Adrenal gland (tissue), 5 donors: ENCODE measurements around the gene RNF44.

ENCODE experiments used
- CTCF ChIP-seq, 6 experiments: fragments of 450-650 bp in 4 of 6; fragments of 200-600 bp in 2 of 6; sonication (generic) in 1 of 6; IDR thresholded peaks; 1 replicate in 5 of 6; 2 replicates in 1 of 6; pipeline versions ENCODE4 v1.5.1 to v1.8.0; 2016 to 2021; ENCODE audit warnings: antibody characterized with exemption in 6 of 6, mild to moderate bottlenecking in 2 of 6, moderate library complexity in 1 of 6
- POLR2A ChIP-seq, 2 donors: fragments of 450-650 bp; IDR thresholded peaks; one replicate each; pipeline ENCODE4 v1.6.1; 2017; ENCODE audit warnings: antibody characterized with exemption in 2 of 2, mild to moderate bottlenecking in 2 of 2, moderate library complexity in 1 of 2
- donor health status: DM: no; HTN: no; CAD: no.

GRCh38 chr5:176513788-176514187 is 23.4 kb downstream of the RNF44 start:
- TF ChIP-seq CTCF (IDR thresholded peaks at IDR 0.05) (no peak), POLR2A (IDR thresholded peaks at IDR 0.05) (no peak)
